ENCODE results near the gene MSMP. TPM values are rescaled to one million over a fixed set of nuclear protein-coding genes. Genes with fewer than 3 reads are reported as not detected.

MSMP gene
- total RNA-seq, 4 donors from 2014 or later, result not detected

DNA sequence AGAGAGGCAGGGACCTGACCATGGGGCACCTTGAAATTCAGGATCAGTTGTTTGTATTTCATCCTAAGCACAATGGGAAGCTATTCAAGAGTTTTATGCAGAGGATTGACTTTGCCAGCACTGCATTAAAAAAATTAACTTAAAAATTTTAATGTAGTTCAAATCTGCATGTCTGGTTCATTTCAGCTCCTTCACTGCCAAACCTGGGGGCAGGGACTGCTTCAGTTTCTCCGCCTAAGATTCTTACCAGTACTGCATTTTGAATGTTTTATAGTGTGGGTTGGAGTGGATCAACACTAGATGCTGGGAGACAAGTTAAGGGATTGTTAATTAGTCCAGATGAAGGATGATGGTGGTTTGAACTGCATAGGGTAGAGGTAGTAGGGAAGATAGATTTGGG, 15.7 kb upstream of the MSMP start:
- in situ Hi-C loops (cut with MboI; ENCODE audit: low pct_ligation_motif_present in 1 of 4, low pct_unique_long_range_greater_than_20kb in 1 of 4, low sequenced_read_pairs in 3 of 4) (no loop called here), intact Hi-C loops (cut with DNase I; ENCODE audit: low total_unique reads) (no loop called here)
- no peak overlapping the region for H3K27ac ChIP-seq
- no peaks in the 10 kb centered on the region for H3K9me3 ChIP-seq
- TF ChIP-seq CTCF (IDR thresholded peaks at IDR 0.05) (no peak), POLR2AphosphoS5 (IDR thresholded peaks at IDR 0.05) (no peak), POLR2A (IDR thresholded peaks at IDR 0.05) (no peak), EP300 (IDR thresholded peaks at IDR 0.05; ENCODE audit: low read depth) (no peak)
- no peak for DNase-seq
- 96% methylated on average over 1 of the region's 1 CpG; no CpG with 5 or more reads in 1 of the 2 donors for WGBS, 2 donors (ENCODE audit: low coverage in 1 of 2)
- H3K4me1 ChIP-seq, result peaks cover 18 to 28% (median 20%) of the 10 kb centered on the region in 4 donors
- H3K4me3 ChIP-seq, result no peak overlapping the region
- no peaks in the 10 kb centered on the region for H3K36me3 ChIP-seq
- no peaks in the 10 kb centered on the region for H3K27me3 ChIP-seq

DNA sequence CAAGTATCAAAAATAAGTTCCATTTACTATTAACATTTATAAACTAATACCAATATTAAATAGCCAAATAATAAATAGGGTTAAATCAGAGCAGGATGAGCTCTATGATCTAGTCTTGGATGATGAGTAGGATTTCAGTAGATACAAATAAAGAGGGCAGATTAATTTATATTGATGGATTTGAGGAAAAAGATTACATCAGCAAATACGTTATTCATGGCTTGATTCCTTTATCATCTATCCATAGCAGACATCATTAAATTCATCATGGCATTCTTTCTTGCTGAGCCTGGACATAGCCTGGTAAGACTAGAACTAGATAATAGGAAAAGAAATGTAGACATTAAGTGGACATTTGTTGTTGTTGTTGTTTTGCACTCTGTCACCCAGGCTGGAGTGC, 13.4 kb upstream of the MSMP start:
- in situ Hi-C loops (cut with MboI; ENCODE audit: low pct_ligation_motif_present in 1 of 4, low pct_unique_long_range_greater_than_20kb in 1 of 4, low sequenced_read_pairs in 3 of 4), result no loop called here
- WGBS, 2 donors (ENCODE audit: low coverage in 1 of 2), result 89 to 92% methylated on average over 1 of the region's 1 CpG
- H3K27ac ChIP-seq, result no peak overlapping the region

GRCh38 chr9:35766997-35767396, 12.9 kb upstream of the MSMP start:
- Histone ChIP-seq H3K4me1 (peaks cover 16 to 28% (median 17%) of the 10 kb centered on the region in 4 donors), H3K27ac (no peak overlapping the region), H3K4me3 (no peak overlapping the region), H3K36me3 (no peaks in the 10 kb centered on the region), H3K27me3 (no peaks in the 10 kb centered on the region), H3K9me3 (no peaks in the 10 kb centered on the region)
- TF ChIP-seq CTCF (IDR thresholded peaks at IDR 0.05) (no peak), EP300 (IDR thresholded peaks at IDR 0.05; ENCODE audit: low read depth) (no peak), POLR2A (IDR thresholded peaks at IDR 0.05) (no peak), POLR2AphosphoS5 (IDR thresholded peaks at IDR 0.05) (no peak)
- in situ Hi-C loops (cut with MboI; ENCODE audit: low pct_ligation_motif_present in 1 of 4, low pct_unique_long_range_greater_than_20kb in 1 of 4, low sequenced_read_pairs in 3 of 4), result no loop called here
- 75 to 84% methylated on average over 1 to 2 of the region's 2 CpGs for WGBS, 2 donors (ENCODE audit: low coverage in 1 of 2)
- intact Hi-C loops (cut with DNase I; ENCODE audit: low total_unique reads), result no loop called here
- no peak for DNase-seq

More for the DNA sequence above, 13.4 kb upstream of the MSMP start:
- H3K36me3 ChIP-seq, result no peaks in the 10 kb centered on the region
- intact Hi-C loops (cut with DNase I; ENCODE audit: low total_unique reads), result no loop called here
- H3K4me1 ChIP-seq, result peaks cover 18 to 28% (median 20%) of the 10 kb centered on the region in 4 donors
- TF ChIP-seq EP300 (IDR thresholded peaks at IDR 0.05; ENCODE audit: low read depth) (no peak), CTCF (IDR thresholded peaks at IDR 0.05) (no peak), POLR2A (IDR thresholded peaks at IDR 0.05) (no peak), POLR2AphosphoS5 (IDR thresholded peaks at IDR 0.05) (no peak)
- no peak overlapping the region for H3K4me3 ChIP-seq
- no peaks in the 10 kb centered on the region for H3K9me3 ChIP-seq
- no peak for DNase-seq
- no peaks in the 10 kb centered on the region for H3K27me3 ChIP-seq

- TF ChIP-seq EP300 (IDR thresholded peaks at IDR 0.05; ENCODE audit: low read depth) (no peak), CTCF (IDR thresholded peaks at IDR 0.05) (no peak), POLR2AphosphoS5 (IDR thresholded peaks at IDR 0.05) (no peak), POLR2A (IDR thresholded peaks at IDR 0.05) (no peak)
- DNase-seq, result no peak
- 83 to 100% methylated on average over 1 of the region's 1 CpG for WGBS, 2 donors (ENCODE audit: low coverage in 1 of 2)
- no peak overlapping the region for H3K4me3 ChIP-seq
- H3K9me3 ChIP-seq, result no peaks in the 10 kb centered on the region
- H3K4me1 ChIP-seq, result peaks cover 0 to 27% (median 3%) of the 10 kb centered on the region in 4 donors
- no peaks in the 10 kb centered on the region for H3K36me3 ChIP-seq
- H3K27ac ChIP-seq, result no peak overlapping the region
- no peaks in the 10 kb centered on the region for H3K27me3 ChIP-seq
- intact Hi-C loops (cut with DNase I; ENCODE audit: low total_unique reads), result no loop called here
- in situ Hi-C loops (cut with MboI; ENCODE audit: low pct_ligation_motif_present in 1 of 4, low pct_unique_long_range_greater_than_20kb in 1 of 4, low sequenced_read_pairs in 3 of 4), result no loop called here
These were observed 9.7 kb upstream of the MSMP start for GRCh38 chr9:35763803-35764202.
